Measurements from ENCODE around the gene ZAP70. TPM values are rescaled to one million over a fixed set of nuclear protein-coding genes. Genes with fewer than 3 reads are reported as not detected.

The ZAP70 gene
- total RNA-seq, 1 experiment from 2014 or later, result 0.61 TPM

DNA sequence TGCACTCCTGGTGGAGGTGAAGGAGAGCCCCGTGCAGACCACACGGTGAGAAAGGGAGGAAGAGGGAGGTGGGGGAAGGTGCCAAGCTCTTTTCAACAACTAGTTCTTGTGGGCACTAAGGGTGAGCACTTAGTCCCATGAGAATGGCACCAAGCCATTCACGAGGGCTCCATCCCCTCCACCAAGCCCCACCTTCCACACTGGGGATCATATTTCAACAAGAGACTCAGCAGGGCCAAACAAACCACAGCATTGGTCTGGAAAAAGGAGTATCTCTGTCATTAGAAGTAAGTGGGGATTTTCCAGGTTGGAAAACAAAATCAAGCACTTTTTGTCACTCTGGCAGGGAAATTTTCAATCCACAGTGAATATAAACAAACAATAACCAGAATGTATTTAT is 38.4 kb downstream of the ZAP70 start (continued):
- TF ChIP-seq, protein P1, sequence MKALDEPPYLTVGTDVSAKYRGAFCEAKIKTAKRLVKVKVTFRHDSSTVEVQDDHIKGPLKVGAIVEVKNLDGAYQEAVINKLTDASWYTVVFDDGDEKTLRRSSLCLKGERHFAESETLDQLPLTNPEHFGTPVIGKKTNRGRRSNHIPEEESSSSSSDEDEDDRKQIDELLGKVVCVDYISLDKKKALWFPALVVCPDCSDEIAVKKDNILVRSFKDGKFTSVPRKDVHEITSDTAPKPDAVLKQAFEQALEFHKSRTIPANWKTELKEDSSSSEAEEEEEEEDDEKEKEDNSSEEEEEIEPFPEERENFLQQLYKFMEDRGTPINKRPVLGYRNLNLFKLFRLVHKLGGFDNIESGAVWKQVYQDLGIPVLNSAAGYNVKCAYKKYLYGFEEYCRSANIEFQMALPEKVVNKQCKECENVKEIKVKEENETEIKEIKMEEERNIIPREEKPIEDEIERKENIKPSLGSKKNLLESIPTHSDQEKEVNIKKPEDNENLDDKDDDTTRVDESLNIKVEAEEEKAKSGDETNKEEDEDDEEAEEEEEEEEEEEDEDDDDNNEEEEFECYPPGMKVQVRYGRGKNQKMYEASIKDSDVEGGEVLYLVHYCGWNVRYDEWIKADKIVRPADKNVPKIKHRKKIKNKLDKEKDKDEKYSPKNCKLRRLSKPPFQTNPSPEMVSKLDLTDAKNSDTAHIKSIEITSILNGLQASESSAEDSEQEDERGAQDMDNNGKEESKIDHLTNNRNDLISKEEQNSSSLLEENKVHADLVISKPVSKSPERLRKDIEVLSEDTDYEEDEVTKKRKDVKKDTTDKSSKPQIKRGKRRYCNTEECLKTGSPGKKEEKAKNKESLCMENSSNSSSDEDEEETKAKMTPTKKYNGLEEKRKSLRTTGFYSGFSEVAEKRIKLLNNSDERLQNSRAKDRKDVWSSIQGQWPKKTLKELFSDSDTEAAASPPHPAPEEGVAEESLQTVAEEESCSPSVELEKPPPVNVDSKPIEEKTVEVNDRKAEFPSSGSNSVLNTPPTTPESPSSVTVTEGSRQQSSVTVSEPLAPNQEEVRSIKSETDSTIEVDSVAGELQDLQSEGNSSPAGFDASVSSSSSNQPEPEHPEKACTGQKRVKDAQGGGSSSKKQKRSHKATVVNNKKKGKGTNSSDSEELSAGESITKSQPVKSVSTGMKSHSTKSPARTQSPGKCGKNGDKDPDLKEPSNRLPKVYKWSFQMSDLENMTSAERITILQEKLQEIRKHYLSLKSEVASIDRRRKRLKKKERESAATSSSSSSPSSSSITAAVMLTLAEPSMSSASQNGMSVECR (CRISPR knock-in tag; IDR thresholded peaks at IDR 0.05; ENCODE audit: borderline replicate concordance), result no peak
- TF ChIP-seq SMAD3 (CRISPR knock-in tag; IDR thresholded peaks at IDR 0.05; ENCODE audit: borderline replicate concordance), result no peak

- Mint-ChIP-seq H3K9me3 (no peaks in the 10 kb centered on the region; the same call in 1 of the 2 replicates), H3K4me3 (no peak overlapping the region), H3K36me3 (peaks cover 8% of the 10 kb centered on the region), H3K27me3 (ENCODE audit: low read depth) (no peaks in the 10 kb centered on the region), H3K4me1 (peaks cover 31% of the 10 kb centered on the region), H3K27ac (no peak overlapping the region)
- ChIA-PET POLR2A (no interaction called here), CTCF (interaction anchor here (1.1 to 4.9 kb wide), 5 partner anchors 12 to 53 kb away, joined by 3 to 67 read pairs (median 4); no protein-coding TSS in a partner anchor)
- ATAC-seq (no peak), DNase-seq (ENCODE audit: low spot score) (no peak)
- no peak for TF ChIP-seq ZNF219 (CRISPR knock-in tag; IDR thresholded peaks at IDR 0.05; ENCODE audit: borderline replicate concordance)
- no peak for TF ChIP-seq ESRRA (CRISPR knock-in tag; IDR thresholded peaks at IDR 0.05; ENCODE audit: borderline replicate concordance)
- no peak for TF ChIP-seq NFYB (CRISPR knock-in tag; conservative IDR thresholded peaks at IDR 0.05; ENCODE audit: low read depth)
- TF ChIP-seq, protein P2, sequence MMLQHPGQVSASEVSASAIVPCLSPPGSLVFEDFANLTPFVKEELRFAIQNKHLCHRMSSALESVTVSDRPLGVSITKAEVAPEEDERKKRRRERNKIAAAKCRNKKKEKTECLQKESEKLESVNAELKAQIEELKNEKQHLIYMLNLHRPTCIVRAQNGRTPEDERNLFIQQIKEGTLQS (CRISPR knock-in tag; conservative IDR thresholded peaks at IDR 0.05), result no peak
- TF ChIP-seq, protein P3, sequence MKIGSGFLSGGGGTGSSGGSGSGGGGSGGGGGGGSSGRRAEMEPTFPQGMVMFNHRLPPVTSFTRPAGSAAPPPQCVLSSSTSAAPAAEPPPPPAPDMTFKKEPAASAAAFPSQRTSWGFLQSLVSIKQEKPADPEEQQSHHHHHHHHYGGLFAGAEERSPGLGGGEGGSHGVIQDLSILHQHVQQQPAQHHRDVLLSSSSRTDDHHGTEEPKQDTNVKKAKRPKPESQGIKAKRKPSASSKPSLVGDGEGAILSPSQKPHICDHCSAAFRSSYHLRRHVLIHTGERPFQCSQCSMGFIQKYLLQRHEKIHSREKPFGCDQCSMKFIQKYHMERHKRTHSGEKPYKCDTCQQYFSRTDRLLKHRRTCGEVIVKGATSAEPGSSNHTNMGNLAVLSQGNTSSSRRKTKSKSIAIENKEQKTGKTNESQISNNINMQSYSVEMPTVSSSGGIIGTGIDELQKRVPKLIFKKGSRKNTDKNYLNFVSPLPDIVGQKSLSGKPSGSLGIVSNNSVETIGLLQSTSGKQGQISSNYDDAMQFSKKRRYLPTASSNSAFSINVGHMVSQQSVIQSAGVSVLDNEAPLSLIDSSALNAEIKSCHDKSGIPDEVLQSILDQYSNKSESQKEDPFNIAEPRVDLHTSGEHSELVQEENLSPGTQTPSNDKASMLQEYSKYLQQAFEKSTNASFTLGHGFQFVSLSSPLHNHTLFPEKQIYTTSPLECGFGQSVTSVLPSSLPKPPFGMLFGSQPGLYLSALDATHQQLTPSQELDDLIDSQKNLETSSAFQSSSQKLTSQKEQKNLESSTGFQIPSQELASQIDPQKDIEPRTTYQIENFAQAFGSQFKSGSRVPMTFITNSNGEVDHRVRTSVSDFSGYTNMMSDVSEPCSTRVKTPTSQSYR (CRISPR knock-in tag; IDR thresholded peaks at IDR 0.05), result no peak
- no peak for TF ChIP-seq ELF4 (CRISPR knock-in tag; IDR thresholded peaks at IDR 0.05; ENCODE audit: low read depth)
- no peak for TF ChIP-seq PRRX2 (CRISPR knock-in tag; IDR thresholded peaks at IDR 0.05)
Observed at GRCh38 chr2:97752342-97753334, 39.3 kb downstream of the ZAP70 start.

DNA sequence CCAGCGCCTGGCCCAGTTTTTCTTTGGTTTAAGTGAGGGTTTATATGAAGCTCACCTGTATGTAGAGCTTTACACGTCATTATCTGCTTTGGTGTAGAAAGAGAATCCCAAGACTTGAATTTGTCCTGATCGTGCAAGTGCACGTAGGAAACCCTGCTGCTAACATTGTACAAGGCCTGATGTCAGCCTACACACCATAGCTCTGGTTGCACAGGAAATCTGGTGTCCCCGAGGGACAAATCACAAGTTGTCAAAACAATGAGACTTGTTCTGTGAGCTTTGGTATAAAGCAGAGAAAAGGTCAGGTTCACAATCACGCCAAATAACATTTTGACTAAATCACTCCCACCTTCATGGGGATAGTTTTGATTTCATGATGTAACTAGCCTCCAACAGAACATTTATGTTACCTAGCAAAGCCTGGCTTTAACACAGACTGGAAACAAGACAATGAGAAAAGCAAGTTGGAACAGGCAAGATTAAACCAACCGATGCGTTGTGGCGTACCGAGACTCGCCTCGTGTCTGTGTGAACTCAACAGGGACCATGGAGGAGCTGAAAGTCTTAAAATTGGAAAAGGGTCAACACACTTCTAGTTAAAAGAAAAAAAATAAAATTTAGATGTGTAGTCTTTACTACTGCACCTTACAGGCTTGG is 41.4 kb downstream of the ZAP70 start:
- POLR2A ChIA-PET, result no interaction called here

More for the DNA sequence above, 41.4 kb downstream of the ZAP70 start:
- peak overlapping the region; percentile 13; the same call in 1 of the 2 replicates for H3K27ac Mint-ChIP-seq
- CTCF ChIA-PET, result interaction anchor here (0.8 to 1.1 kb wide), 5 partner anchors 14 to 164 kb away, joined by 3 read pairs; no protein-coding TSS in a partner anchor
- DNase-seq (ENCODE audit: low spot score) (no peak), ATAC-seq (no peak)
- H3K4me1 Mint-ChIP-seq, result peaks cover 17% of the 10 kb centered on the region
- H3K9me3 Mint-ChIP-seq, result no peaks in the 10 kb centered on the region; the same call in 1 of the 2 replicates
- H3K36me3 Mint-ChIP-seq, result peaks cover 17% of the 10 kb centered on the region
- no peak for TF ChIP-seq USF1 (CRISPR knock-in tag; IDR thresholded peaks at IDR 0.05)
- TF ChIP-seq, protein P1 (CRISPR knock-in tag; IDR thresholded peaks at IDR 0.05; ENCODE audit: borderline replicate concordance), result no peak
- no peak for TF ChIP-seq FOXP1 (CRISPR knock-in tag; IDR thresholded peaks at IDR 0.05; ENCODE audit: borderline replicate concordance)
- no peak for TF ChIP-seq MXD4 (CRISPR knock-in tag; IDR thresholded peaks at IDR 0.05; ENCODE audit: borderline replicate concordance)
- no peak for TF ChIP-seq JUN (CRISPR knock-in tag; IDR thresholded peaks at IDR 0.05)
- no peaks in the 10 kb centered on the region for H3K27me3 Mint-ChIP-seq (ENCODE audit: low read depth)
- H3K4me3 Mint-ChIP-seq, result no peak overlapping the region

All from WTC11 (cell line).